Measurements from ENCODE around the gene SUGP1.
"Not testable (repeated sequence)": the region's sequence is repeated elsewhere in the genome, so short reads cannot be mapped to it uniquely, and the experiment has no call there.

The SUGP1 gene

DNA sequence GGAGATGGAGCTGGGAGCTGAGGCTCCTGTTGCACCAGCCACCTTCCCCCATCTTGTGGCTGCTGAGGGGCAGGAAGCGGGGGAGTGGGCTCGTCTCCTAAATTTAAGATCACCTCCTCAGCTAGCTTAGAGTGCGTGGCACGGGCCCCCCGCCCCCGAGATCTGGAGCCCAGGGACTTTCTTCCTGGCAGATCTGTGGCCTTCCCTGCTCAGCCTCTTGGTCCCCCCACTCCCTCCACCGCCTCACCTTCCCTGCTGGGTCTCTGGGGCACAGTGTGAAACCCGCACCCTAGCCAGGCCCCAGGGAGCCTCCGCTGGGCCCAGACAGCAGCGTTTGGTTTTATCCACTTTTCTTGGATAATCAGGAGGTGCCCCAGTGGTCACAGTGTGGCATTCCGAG lies 36.2 kb upstream of the SUGP1 start:
- DNase-seq (ENCODE audit: low read depth), result no peak
- H3K4me3 ChIP-seq (ENCODE audit: low read length), result no peak overlapping the region
- TF ChIP-seq, protein P1, sequence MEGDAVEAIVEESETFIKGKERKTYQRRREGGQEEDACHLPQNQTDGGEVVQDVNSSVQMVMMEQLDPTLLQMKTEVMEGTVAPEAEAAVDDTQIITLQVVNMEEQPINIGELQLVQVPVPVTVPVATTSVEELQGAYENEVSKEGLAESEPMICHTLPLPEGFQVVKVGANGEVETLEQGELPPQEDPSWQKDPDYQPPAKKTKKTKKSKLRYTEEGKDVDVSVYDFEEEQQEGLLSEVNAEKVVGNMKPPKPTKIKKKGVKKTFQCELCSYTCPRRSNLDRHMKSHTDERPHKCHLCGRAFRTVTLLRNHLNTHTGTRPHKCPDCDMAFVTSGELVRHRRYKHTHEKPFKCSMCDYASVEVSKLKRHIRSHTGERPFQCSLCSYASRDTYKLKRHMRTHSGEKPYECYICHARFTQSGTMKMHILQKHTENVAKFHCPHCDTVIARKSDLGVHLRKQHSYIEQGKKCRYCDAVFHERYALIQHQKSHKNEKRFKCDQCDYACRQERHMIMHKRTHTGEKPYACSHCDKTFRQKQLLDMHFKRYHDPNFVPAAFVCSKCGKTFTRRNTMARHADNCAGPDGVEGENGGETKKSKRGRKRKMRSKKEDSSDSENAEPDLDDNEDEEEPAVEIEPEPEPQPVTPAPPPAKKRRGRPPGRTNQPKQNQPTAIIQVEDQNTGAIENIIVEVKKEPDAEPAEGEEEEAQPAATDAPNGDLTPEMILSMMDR (IDR thresholded peaks at IDR 0.05; ENCODE audit: insufficient read depth, low read depth, low read length, missing control alignments), result no peak

DNA sequence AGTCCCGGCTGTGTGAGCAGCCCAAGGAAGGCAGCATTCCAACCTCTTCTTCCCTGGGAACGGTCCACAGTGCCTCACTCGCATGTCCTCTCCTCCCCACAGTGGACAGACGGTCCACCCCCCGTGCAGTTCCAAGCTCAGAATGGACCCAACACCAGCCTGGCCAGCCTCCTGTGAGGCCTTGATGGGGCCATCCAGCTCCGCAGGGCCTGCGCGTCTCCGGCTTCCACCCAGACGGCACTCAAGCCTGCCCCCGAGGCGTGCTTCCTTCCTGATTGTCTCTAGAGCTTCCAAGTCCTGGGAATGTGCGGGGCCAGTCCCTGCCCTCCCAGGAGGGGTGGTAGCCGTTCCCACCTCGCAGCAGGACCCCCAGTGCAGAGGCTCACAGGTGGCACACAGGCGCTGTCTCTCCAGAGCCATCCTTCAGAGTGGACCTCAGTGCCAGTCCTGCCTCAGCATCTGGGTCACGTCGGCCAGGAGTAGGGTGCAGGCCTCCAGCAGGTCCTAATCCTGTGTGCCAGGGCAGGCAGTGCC lies 35.4 kb upstream of the SUGP1 start:
- TF ChIP-seq, protein P1 (IDR thresholded peaks at IDR 0.05; ENCODE audit: insufficient read depth, low read depth, low read length, missing control alignments), result no peak
- no peak for DNase-seq (ENCODE audit: low read depth)
- no peak overlapping the region for H3K4me3 ChIP-seq (ENCODE audit: low read length)

DNA sequence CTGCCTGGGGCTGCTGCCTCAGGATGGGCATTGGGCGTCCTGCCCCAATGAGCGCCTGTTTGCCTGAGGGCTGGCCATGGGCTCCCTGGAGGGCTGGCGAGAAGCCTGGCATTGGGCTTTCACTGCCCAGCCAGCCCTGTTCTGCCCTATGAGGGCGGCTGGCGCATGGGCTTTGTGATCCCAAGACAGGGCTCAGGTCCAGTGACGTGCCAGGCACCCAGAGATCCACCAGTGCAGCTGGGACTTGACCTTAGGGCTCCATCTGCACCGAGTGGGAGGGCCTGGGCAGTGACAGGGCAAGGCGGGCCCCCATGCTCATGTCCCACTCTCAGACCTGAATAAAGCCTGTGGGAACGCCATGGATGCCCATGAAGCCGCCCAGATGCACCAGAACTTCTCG lies 34.6 kb upstream of the SUGP1 start:
- no peak for DNase-seq (ENCODE audit: low read depth)
- TF ChIP-seq, protein P1 (IDR thresholded peaks at IDR 0.05; ENCODE audit: insufficient read depth, low read depth, low read length, missing control alignments), result no peak
- H3K4me3 ChIP-seq (ENCODE audit: low read length), result no peak overlapping the region

DNA sequence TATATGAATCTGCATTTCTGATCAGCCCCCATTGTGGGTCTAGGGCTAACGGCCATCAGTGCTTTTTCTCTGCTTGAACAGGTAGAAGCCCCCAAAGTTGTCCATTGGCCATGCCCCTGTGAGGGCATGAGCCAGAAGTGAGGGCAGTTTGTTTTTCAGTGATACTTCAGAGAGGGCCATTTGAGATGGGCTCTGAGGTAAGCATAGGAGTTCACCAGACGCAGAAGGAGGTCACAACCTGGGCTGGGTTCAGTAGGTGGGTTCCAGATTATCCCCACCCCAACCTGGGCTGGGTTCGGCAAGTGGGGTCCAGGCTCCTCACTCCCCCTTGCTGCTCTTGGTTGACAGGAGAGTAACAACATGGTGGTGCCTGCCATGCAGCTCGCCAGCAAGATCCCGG lies 33.7 kb upstream of the SUGP1 start:
- TF ChIP-seq, protein P1 (IDR thresholded peaks at IDR 0.05; ENCODE audit: insufficient read depth, low read depth, low read length, missing control alignments), result no peak
- no peak overlapping the region for H3K4me3 ChIP-seq (ENCODE audit: low read length)

DNA sequence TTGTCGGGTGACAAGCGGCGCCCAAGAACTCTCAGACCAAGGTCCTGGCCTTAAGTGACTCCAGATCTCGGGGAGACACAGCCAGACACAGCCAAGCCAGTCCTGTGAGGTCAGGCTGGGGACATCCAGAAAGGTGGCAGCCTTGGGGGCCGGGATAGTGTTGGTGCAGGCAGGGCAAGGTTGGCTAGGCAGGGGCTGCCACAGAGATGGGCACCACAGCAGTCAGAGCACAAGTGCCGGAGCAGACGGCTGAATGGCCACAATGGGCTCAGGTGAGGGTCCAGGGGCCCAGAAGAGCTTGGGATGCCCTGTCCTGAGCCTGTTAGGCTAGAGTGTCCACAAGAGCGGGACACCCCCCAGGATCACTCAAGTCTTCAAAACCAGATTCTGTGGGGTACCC lies 32.5 kb upstream of the SUGP1 start:
- TF ChIP-seq, protein P1 (IDR thresholded peaks at IDR 0.05; ENCODE audit: insufficient read depth, low read depth, low read length, missing control alignments), result no peak
- no peak for DNase-seq (ENCODE audit: low read depth)
- no peak overlapping the region for H3K4me3 ChIP-seq (ENCODE audit: low read length)

More for the DNA sequence above, 33.7 kb upstream of the SUGP1 start:
- DNase-seq (ENCODE audit: low read depth), result no peak

DNA sequence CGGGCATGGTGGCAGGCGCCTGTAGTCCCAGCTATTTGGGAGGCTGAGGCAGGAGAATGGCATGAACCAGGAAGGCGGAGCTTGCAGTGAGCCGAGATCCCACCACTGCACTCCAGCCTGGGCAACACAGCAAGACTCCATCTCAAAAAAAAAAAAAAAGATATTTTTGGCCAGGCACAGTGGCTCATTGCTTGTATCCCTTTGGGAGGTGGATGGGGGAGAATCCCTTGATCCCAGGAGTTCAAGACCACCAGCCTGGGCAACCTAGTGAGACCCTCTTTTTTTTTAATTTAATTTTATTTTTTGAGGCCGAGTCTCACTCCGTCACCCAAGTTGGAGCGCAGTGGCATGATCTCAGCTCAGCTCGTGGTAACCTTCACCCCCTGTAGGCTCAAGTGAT lies 30.4 kb upstream of the SUGP1 start:
- not testable (repeated sequence) for DNase-seq (ENCODE audit: low read depth); H3K4me3 ChIP-seq (ENCODE audit: low read length)

DNA sequence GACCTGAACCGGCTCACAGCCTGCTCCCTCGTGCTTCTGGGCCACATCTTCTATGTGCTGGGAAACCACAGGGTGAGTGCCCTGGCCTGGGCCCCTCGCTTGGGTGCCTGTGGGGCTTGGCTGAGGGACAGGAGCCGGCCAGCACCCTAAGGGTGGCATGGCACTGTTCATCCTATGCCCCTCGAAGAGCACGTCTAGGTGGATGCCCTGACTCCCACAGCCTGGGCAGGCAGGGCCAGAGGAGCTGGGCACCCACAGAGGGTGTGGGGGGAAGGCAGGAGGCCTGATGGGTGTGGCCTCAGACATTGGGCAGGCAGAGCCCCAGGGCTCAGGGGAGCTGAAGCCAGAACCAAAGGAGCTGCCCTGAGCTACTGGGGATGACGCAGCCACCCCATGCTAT lies 29.1 kb upstream of the SUGP1 start:
- DNase-seq (ENCODE audit: low read depth), result no peak
- no peak overlapping the region for H3K4me3 ChIP-seq (ENCODE audit: low read length)
- TF ChIP-seq, protein P1 (IDR thresholded peaks at IDR 0.05; ENCODE audit: insufficient read depth, low read depth, low read length, missing control alignments), result no peak

Measured in epithelial cell of esophagus (primary cell).